Parathyroid adenoma (tissue), 2 donors: ENCODE results near the gene CDK8.

Experiments
- H2AFZ ChIP-seq: fragments of 300-600 bp; sonication (generic); one replicate; pipeline ENCODE4 v1.7.0; 2017; ENCODE audit warnings: antibody characterized with exemption, mild to moderate bottlenecking
- H3K27ac ChIP-seq: fragments of 300-600 bp; sonication (generic); one replicate; pipeline ENCODE4 v1.7.0; 2017
- H3K27me3 ChIP-seq: fragments of 300-600 bp; sonication (generic); one replicate; pipeline ENCODE4 v1.7.0; 2017; ENCODE audit warnings: low read length; ENCODE audit not compliant: control insufficient read depth, insufficient read depth
- H3K36me3 ChIP-seq: fragments of 300-600 bp; sonication (generic); one replicate; pipeline ENCODE4 v1.7.0; 2017; ENCODE audit warnings: low read length; ENCODE audit not compliant: control insufficient read depth, insufficient read depth
- H3K4me1 ChIP-seq: fragments of 300-600 bp; sonication (generic); one replicate; pipeline ENCODE4 v1.7.0; 2017; ENCODE audit warnings: control low read depth
- H3K4me2 ChIP-seq: fragments of 300-600 bp; sonication (generic); one replicate; pipeline ENCODE4 v1.7.0; 2017; ENCODE audit warnings: low read length
- H3K4me3 ChIP-seq: fragments of 300-600 bp; sonication (generic); one replicate; pipeline ENCODE4 v1.7.0; 2017; ENCODE audit warnings: low read depth, low read length
- H3K79me2 ChIP-seq: fragments of 300-600 bp; sonication (generic); one replicate; pipeline ENCODE4 v1.7.0; 2017; ENCODE audit warnings: control low read depth
- H3K9ac ChIP-seq: fragments of 300-600 bp; sonication (generic); one replicate; pipeline ENCODE4 v1.7.0; 2017; ENCODE audit warnings: mild to moderate bottlenecking
- H3K9me3 ChIP-seq: fragments of 300-600 bp; sonication (generic); one replicate; pipeline ENCODE4 v1.7.0; 2017; ENCODE audit warnings: low read length; ENCODE audit not compliant: control insufficient read depth
- CTCF ChIP-seq: fragments of 300-600 bp; sonication (generic); IDR thresholded peaks from one replicate; pipeline ENCODE4 v1.7.0; 2017; ENCODE audit warnings: antibody characterized with exemption, mild to moderate bottlenecking
- donor health status: primary hyperparathyroidism.

Gene CDK8

GRCh38 chr13:26255115-26255514 lies 1.2 kb downstream of the CDK8 start:
- Histone ChIP-seq H3K9me3 (no peaks in the 10 kb centered on the region), H3K9ac (no peak overlapping the region), H3K79me2 (peaks cover 7% of the 10 kb centered on the region), H2AFZ (no peak overlapping the region), H3K27ac (no peak overlapping the region), H3K4me2 (peak overlapping the region; percentile 76), H3K4me1 (no peaks in the 10 kb centered on the region), H3K36me3 (no peaks in the 10 kb centered on the region), H3K4me3 (peak overlapping the region; percentile 77), H3K27me3 (no peaks in the 10 kb centered on the region)
- no peak for TF ChIP-seq CTCF

- Histone ChIP-seq H3K27me3 (no peaks in the 10 kb centered on the region), H3K79me2 (peaks cover 7% of the 10 kb centered on the region), H2AFZ (no peak overlapping the region), H3K36me3 (no peaks in the 10 kb centered on the region), H3K4me2 (peak overlapping the region; percentile 76), H3K4me3 (peak overlapping the region; percentile 77), H3K27ac (no peak overlapping the region), H3K4me1 (no peaks in the 10 kb centered on the region), H3K9me3 (no peaks in the 10 kb centered on the region), H3K9ac (no peak overlapping the region)
- TF ChIP-seq CTCF = peak; percentile 9
These were observed 1.9 kb downstream of the CDK8 start for GRCh38 chr13:26255691-26256277.

- Histone ChIP-seq H3K79me2 (peaks cover 12% of the 10 kb centered on the region), H3K27ac (no peak overlapping the region), H3K4me3 (no peak overlapping the region), H3K9me3 (no peaks in the 10 kb centered on the region), H2AFZ (no peak overlapping the region), H3K4me2 (no peak overlapping the region), H3K4me1 (no peaks in the 10 kb centered on the region), H3K27me3 (no peaks in the 10 kb centered on the region), H3K9ac (no peak overlapping the region), H3K36me3 (no peaks in the 10 kb centered on the region)
- TF ChIP-seq CTCF = no peak
These were observed 3.1 kb downstream of the CDK8 start for GRCh38 chr13:26257049-26257448.

GRCh38 chr13:26259634-26260033 lies 5.7 kb downstream of the CDK8 start:
- H2AFZ ChIP-seq = no peak overlapping the region
- no peak overlapping the region for H3K27ac ChIP-seq
- H3K4me1 ChIP-seq = no peaks in the 10 kb centered on the region
- no peak for TF ChIP-seq CTCF
- no peaks in the 10 kb centered on the region for H3K27me3 ChIP-seq
- no peaks in the 10 kb centered on the region for H3K36me3 ChIP-seq
- H3K9ac ChIP-seq = no peak overlapping the region
- H3K4me2 ChIP-seq = no peak overlapping the region
- H3K9me3 ChIP-seq = no peaks in the 10 kb centered on the region
- H3K79me2 ChIP-seq = peaks cover 25% of the 10 kb centered on the region
- no peak overlapping the region for H3K4me3 ChIP-seq

- H3K4me1 ChIP-seq = no peaks in the 10 kb centered on the region
These were observed 8.2 kb downstream of the CDK8 start for GRCh38 chr13:26262156-26262555.

More at GRCh38 chr13:26262156-26262555, 8.2 kb downstream of the CDK8 start:
- H2AFZ ChIP-seq = no peak overlapping the region
- no peak overlapping the region for H3K9ac ChIP-seq
- no peaks in the 10 kb centered on the region for H3K27me3 ChIP-seq
- H3K4me2 ChIP-seq = no peak overlapping the region
- H3K4me3 ChIP-seq = no peak overlapping the region
- H3K79me2 ChIP-seq = peaks cover 30% of the 10 kb centered on the region
- no peak for TF ChIP-seq CTCF
- no peaks in the 10 kb centered on the region for H3K36me3 ChIP-seq
- no peak overlapping the region for H3K27ac ChIP-seq
- no peaks in the 10 kb centered on the region for H3K9me3 ChIP-seq
